Right ventricle myocardium superior (tissue), 1 donor: ENCODE results near the gene ABLIM2. TPM values are rescaled to one million over a fixed set of nuclear protein-coding genes. Genes with fewer than 3 reads are reported as not detected.

Experiments
- ATAC-seq: fragments of 200-7000 bp; cut with Tn5 transposase; one replicate; pipeline ENCODE4 v1.9.1; 2020; ENCODE audit warnings: mild to moderate bottlenecking; ENCODE audit not compliant: poor library complexity
- DNase-seq: peaks from one replicate; pipeline ENCODE4 v3.0.0-alpha.2; 2020
- intact Hi-C: fragments of 100-400 bp; cut with DNase I; formaldehyde crosslinking; loops from one replicate; pipeline ENCODE4 v1.11.2; 2022
- total RNA-seq: library from RNA; stranded (reverse); fragmentation: NEBNext Ultra II Directional; extraction: Animal tissue kit (Norgen Biotek cat#: 25700); gene quantifications from one replicate; pipeline ENCODE4 v1.2.1, GENCODE V29; 2021
- donor health status: DM: no; HTN: yes; CAD: no; lungs with severe emphysema.

Gene ABLIM2
- total RNA-seq, 1 donor from 2014 or later: 26.8 TPM

DNA sequence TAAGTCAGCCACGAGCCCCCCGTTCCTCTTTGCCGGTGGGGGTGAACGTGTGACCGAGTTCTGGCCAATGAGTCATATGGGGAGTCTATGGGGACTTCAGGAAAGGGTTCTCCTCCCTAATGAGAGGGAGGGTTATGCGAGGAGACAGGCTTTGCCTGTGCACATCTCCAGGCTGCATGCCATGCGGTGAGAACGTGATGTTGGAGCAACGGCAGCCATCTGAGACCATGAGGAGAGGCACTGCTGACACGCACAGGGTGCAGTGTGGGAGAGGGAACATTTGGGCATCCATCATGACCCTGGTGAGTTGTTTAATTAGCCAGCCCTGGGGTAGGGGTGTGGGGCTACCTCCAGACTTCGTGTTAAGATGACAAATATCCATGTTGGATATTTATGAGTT lies 55.8 kb downstream of the ABLIM2 start:
- intact Hi-C loops: no loop called here
- DNase-seq (no peak), ATAC-seq (no peak)

DNA sequence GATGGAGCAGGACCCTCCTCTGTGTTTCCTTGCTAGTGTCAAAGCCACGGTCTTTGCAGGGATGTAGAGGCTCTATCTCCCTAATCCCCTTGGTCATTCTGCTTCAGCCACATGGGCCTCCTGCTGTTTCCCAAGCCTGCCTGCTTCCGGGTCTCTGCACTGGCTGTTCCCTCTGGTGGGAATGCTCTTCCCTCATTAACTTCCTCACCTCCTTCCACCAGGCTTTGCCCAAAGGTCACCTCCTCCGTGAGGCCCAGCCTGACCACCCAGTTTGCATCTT lies 56.6 kb downstream of the ABLIM2 start:
- ATAC-seq (no peak), DNase-seq (no peak)
- intact Hi-C loops: no loop called here

DNA sequence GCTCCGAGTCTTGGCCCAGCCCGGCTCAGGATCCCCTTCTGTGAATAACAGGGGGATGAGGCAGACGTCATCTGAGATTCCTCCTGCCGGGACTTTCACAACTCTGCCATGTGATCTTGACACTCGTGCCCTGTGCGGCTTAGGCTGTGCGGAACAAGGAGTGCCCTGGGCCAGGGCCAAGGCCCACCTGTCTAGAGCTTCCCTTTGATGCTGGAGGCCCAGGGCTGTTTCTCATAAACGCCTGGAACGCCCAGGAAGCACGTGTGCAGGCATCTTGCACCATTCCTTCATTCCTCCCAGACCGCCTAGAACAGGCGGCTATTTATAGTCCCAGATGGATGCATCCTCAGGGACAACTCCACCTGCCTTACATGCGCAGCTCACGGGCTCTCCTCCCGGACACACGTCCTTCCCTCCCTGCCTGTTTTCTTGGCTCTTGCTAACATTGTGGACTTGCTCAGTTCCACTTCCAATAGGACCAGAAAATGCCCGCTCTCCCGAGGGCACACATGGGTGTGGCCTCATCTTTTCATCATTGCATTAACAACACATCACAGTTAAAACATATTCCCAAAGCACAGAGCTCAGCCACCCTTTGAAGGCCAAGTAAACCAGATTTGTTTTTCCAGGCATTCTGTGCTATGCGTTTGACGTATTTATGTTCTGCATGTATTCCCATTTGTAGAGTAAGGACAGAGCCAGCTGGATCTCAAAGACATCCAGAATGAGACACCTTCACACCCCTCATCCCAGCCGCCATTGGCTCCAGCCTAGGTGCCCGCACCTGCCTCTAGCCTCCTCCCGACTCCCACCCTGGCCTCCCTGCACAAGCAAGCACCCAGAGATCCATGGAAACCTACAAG lies 57.2 kb downstream of the ABLIM2 start:
- no peak for DNase-seq
- intact Hi-C loops: no loop called here
- peak; percentile 33 for ATAC-seq

DNA sequence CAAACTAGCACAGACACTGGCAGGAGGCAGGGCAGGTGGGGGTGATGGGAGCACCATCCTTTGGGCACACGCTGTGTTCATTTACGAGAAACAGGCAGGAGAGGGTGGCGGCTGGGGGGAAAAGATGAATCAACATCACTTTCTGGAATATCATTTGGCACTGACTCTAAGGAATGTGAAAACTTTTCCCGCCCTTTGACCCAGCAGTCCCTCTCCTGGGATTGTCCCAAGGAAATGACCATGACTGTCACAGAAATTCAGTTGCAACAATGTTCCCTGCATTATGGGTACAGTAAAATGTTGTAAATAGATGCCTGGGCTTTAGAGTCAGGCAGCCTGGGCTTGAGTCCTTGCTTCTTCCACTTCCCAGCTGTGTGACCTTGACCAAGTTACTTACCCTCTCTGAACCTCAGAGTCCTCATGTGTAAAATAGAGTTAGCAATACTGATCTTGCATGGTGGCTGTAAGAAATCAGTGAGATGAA lies 58.6 kb downstream of the ABLIM2 start:
- intact Hi-C loops: no loop called here

DNA sequence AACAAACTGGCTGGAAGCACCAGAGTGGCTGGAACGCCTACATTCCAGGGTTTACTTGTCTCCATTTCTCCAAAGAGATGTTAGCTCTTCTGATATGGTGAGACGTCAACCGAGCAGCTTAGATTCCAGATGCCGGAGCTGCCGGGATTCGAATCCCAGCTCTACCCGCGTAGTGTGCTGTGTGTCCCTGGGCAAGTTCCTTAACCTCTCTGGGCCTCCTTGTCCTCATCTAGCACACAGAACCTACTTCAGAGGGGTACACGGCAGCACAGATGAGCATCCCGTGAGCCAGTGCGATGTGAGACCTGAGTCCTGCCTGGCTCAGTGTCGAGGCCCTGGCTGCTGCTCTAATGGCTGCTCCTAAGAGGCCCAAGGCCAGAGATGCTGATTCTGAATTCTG lies 60.1 kb downstream of the ABLIM2 start:
- no peak for ATAC-seq
- intact Hi-C loops: no loop called here
- no peak for DNase-seq

More for the DNA sequence above, 58.6 kb downstream of the ABLIM2 start:
- ATAC-seq (no peak), DNase-seq (no peak)

DNA sequence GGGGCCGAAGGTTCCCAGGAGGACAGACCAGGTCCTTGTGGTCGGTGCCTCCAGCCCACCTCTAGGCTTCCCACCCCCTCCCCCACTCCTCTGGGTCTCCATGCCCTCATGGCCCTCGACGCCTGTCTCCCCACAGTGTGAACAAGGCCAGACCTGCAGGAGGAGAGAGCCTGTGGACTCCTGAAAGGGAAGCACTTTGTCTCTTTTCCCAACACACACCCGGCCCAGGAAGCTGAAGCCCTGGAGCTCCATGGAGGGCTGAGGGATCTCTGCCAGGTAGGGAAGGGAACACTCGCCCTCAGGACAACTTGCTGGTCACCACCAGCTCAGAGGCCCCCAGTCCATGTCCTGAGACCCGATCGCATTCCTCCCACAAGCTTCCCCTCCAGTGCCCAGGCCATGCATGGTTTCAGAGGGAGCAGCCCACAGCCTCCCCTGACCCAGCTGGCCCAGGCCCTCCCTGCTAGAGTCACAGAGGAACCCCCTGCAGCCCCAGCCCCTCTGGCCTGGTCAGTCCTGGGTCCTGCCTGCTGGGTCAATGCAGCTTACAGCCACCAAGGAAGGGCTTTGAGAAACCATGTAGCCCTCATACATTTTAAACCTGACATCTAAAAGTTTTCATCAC lies 60.8 kb downstream of the ABLIM2 start:
- ATAC-seq: no peak
- no peak for DNase-seq
- intact Hi-C loops: no loop called here

DNA sequence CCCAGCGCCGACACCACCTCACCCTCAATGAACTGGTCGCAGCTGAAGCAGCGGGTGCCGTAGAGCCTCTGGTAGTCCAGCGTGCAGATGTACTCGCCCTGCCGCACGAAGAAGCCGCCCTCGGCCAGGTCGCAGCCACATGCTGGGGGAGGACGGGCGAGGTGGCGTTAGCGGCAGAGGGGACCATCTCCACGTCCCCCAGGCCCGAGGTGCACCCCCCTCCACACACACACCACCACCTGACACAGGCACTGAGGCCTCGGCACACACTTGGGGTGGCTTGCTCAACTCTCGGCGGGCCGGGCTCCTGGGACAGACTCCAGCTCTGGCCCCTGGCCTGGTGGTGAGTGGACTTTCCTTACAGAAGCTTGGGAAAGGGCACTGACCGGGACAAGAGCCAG lies 61.5 kb downstream of the ABLIM2 start:
- DNase-seq (no peak), ATAC-seq (no peak)
- intact Hi-C loops: no loop called here

DNA sequence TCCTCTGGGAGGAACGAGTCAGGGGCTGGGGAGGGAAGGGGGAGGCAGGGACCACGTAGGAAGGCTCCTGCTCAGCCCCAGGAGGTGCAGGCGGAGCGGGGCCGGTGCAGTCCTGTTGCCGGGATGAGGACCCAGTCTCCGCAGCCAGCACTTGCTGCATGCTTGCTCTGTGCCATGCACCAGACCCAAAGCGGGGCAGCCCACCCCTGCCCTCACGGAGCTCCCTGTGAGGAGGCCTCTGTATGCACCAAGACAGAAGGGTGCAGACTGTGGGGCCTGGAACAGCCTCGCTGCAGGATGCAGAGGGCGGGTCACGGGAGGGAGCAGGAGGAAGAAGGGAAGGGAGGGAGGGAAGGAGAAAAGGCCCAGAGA lies 61.9 kb downstream of the ABLIM2 start:
- intact Hi-C loops: no loop called here
- DNase-seq: no peak
- ATAC-seq: no peak

DNA sequence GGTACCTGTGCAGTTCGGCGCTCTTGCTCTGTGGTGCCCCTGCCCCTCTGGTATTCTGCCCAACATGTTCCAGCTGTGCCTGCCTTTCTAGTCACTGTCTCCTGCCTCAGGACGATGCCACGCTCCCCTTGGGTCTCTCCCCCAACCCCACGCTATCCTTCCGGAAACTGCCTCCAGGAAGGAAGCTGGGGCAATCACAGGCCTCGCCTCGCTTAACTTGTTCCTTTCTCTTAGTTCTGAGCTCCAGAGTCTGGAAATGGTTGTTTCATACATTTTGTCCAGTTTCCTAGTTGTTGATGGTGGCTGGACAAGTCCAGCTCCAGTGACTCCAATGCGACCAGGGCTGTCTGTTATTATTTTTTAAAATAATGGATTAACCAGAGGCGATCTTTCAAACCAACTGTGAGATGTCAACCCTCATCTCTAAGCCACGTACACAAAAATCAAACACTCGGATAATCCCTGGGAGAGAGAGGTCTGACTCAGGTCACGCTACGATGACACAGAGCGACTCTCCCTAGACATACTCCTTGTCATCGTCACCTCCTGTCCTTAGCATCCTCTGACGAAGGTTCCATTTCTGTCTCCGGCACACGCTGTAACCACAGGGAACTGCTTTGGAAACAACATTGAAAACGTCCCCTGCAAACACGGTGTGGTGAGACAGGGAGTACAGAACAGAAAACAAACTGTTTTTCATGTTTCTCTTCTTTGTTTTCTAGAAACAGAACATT lies 62.5 kb downstream of the ABLIM2 start:
- intact Hi-C loops: no loop called here
- ATAC-seq (no peak), DNase-seq (no peak)

DNA sequence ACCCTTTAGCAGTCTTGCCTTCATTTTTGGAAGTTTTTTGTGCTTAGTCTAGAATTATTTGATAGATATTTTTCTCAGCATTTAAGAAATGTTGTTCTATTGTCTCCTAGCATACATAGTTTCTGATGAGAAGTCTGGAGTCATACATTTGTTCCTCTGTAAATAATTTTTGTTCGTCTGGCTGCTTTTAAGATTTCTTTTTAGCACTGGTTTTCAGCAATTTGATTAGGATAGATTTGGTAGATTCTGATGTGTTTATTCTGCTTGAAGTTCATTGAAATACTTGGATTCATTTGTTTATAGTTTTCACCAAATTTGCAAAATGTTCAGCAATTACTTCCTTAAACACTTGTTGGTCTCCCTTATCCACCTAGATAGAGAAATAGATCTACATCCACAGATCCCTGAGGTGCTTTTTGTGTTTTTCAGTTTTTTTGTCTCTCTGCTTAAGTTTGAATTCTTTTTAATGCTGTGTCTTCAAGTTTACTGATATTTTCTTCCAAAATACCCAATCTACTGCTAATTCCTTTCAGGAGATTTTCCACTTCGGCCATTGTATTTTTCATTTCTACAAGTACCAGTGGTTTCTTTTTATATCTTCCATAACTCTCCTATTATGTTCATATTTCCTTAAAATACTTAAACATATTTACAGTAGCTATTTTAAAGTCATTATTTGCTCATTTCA lies 64.9 kb downstream of the ABLIM2 start:
- no peak for DNase-seq
- no peak for ATAC-seq
- intact Hi-C loops: no loop called here

DNA sequence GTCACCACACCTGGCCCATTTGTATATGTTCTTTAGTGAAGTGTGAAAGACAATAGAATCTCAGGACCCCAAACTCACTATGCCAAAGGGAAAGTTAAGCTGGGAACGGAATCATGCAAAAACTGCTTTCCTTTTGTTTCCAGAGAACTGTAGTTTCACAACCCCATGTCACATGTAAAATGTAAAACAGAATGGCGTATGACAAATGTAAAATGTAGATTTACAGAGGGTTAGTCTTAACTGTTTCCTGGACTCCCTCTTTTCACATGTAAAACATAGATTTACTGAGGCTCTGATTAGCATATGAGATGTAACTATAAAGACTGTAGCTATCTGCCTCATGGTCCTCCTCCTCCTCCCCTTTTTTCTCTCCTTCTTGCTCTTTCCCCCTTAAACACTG lies 66.3 kb downstream of the ABLIM2 start:
- no peak for DNase-seq
- intact Hi-C loops: no loop called here
- ATAC-seq: no peak

DNA sequence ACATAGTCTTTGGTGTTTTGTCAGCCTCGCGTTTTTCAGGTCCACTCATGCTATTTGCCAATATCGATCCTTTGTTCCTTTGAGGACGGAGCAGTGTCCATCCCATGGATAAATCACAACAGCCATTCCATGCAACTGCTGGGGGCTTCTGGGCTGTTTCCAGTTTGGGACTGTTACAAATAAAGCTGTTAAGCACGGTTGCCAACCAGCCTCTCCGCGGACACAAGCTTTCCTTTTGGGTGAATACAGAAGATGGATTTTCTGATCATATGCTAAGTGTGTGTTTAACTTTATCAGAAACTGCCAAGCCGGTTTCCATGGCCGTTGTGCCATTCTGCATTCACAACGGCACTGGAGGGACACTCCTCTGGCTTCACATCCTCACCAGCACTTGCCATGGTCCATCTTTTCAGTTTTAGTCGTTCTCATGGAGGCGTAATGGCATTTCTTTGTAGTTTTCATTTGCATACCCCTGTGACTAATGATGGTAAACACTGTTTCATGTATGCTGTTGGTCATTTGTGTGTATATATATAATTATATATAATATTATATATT lies 67.8 kb downstream of the ABLIM2 start:
- DNase-seq: no peak
- ATAC-seq: no peak
- intact Hi-C loops: no loop called here

DNA sequence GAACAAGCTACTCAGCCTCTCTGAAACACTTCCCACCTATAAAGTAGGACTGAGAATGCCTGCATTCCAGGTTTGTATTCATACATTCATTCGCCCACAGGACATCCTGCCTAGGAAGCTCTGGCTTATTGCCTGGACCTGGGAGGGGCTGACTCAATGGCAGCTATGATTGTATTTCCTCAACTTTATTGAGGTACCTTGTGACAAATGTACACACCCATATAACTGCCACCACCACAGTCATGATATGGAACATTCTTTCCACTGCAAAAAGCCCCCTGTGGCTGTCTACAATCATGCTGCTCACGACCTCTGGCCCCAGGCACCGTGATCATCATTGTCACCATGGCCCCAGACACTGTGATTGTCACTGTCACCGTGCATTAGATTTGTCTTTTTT lies 68.3 kb downstream of the ABLIM2 start:
- ATAC-seq: peak; percentile 38
- intact Hi-C loops: no loop called here
- no peak for DNase-seq

DNA sequence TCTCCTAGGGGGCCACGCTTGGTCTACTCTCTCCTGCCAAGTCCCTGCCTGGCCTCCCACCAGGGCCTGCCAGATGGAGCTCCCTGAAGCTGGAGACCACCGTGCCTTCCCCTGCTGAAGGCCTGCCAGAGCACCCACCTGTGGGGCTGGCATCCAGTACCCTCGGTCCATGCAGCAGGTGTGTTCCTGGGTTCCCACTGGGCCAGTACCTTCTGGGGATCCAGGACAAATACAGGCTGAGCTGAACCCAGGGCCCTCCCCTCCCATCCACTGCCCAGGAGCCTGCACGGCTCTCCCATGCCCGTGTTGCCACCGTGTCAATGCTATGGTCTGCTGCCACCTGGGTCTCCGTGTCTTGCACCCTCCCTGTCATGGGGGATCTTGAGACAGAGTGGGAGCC lies 68.8 kb downstream of the ABLIM2 start:
- no peak for ATAC-seq
- no peak for DNase-seq
- intact Hi-C loops: no loop called here

DNA sequence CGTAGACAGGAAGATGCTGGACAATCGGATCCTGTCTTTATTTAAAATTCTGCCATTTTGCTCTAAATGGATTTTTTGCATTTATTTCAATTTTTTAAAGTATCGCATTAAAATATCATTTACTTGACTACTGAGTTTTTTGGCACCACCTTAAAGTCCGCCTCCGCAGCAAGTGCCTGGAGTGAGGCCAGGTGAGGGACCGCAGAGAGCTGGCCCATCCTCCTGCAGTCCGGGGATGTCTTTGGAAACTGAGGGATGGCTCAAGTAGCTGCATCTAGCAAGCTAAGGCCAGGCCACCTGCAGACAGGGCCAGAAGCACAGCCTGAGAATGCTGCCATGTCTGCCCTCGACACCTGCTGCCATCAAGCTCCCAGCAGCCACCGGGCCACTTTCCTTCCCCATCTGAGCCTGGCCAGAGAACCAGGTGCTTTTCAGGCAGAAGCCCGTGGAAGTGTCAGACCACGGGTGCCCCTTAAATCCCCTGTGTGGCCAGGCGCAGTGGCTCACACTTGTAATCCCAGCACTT lies 69.6 kb downstream of the ABLIM2 start:
- intact Hi-C loops: no loop called here
- ATAC-seq (no peak), DNase-seq (peak; percentile 21)

DNA sequence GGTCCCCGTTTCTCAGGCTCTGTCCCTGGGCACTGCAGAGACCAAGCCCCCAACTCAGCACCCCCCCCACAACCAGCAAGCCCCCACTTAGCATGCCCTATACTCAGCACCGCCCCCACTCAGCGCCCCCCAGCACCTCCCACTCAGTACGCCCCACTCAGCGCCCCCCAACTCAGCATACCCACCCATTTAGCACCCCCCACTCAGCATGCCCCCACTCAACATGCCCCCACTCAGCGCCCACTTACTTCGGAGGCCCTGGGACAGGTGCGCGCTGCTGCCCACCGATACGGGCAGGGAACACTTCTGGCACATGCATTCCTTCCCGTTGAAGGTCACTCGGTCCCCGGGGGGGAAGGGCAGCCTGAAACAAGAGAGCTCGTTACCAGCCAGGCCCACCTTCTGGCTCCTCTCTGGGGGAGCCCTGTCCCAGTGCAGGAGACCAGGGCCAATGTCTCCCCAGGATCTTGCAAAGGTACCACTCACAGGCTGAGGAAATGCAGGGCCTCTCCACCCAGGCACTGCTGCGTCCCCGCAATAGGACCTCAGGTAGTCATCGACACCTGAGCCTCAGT lies 70.6 kb downstream of the ABLIM2 start:
- ATAC-seq (no peak), DNase-seq (peak; percentile 35)
- intact Hi-C loops: no loop called here

DNA sequence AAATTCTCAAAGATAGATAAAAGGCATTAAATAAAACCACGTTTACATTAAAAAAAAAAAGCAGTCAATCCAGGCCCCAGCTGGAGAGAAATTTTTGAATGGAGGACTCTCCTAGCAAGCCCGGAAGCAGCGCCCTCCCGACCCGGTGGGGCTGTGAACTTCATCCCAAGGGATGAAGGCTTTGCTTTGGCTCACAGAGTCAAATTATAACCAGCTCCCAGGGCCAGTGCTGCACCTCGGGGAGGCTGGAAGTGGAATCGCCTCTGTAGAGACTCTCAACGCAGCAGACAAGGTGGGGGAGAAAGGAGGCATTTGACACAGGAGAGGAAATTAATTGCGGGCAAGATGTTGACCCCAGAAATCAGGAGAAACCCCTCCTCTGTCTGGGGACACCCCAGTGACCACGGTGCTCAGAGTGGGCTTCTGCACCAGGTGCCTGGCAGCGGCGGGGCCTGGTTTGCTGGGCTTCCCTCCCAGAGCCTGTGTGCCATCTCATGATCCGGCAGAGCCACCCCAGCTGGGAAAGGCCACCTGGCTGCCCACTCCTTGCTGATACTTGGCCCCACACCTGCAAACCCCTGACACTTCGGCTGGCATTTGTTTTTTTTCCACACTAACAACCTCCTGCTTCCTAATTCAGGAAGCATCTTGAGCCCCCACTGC lies 71.7 kb downstream of the ABLIM2 start:
- DNase-seq: peak; percentile 33
- intact Hi-C loops: no loop called here
- ATAC-seq: no peak

DNA sequence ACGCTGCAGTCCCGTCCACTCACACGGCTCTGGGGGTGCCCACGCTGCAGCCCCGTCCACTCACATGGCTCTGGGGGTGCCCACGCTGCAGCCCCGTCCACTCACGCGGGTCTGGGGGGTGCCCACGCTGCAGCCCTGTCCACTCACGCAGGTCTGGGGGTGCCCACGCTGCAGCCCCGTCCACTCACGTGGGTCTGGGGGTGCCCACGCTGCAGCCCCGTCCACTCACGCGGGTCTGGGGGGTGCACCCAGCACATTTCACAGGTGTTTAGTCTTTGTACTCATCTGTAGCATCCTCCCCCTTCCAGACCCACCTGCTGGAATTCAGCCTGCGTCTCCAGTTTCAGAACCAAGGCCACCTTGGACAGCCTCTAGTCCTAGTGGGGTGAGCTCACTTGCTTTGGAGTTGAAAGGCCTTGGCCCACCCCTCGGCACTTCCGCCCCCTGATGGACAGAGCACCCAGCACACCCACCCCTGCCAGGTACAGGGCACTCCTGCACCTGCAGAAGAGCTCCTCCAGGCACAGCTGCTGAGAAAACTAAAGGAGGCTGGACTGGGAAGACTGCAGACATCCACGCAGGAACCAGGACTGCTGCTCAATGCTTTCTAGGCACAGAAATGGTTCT lies 73.0 kb downstream of the ABLIM2 start:
- intact Hi-C loops: no loop called here
- DNase-seq: peak; percentile 8
- no peak for ATAC-seq
